CD4-positive, CD25-positive, alpha-beta regulatory T cell (primary cell): Measurements from ENCODE around the gene KDM2B. TPM values are rescaled to one million over a fixed set of nuclear protein-coding genes. Genes with fewer than 3 reads are reported as not detected.

Experiments used
- ATAC-seq, 2 donors: fragments of 150-1000 bp; cut with Tn5 transposase; one replicate each; pipeline ENCODE4 v1.10.0; 2021; ENCODE audit warnings: low read depth in 2 of 2, moderate number of reproducible peaks in 2 of 2, moderate library complexity in 1 of 2
- DNase-seq, 3 donors: peaks; one replicate each; pipeline versions ENCODE4 v3.0.0 to v3.0.0-alpha.2; 2012 to 2022; ENCODE audit warnings: mixed read lengths in 1 of 3
- H3K27ac ChIP-seq: one replicate; pipeline ENCODE4 v1.7.0; 2013; ENCODE audit warnings: mild to moderate bottlenecking, low read length; ENCODE audit not compliant: insufficient read depth, poor library complexity, severe bottlenecking
- H3K27me3 ChIP-seq: one replicate; pipeline ENCODE4 v1.7.0; 2013; ENCODE audit warnings: low read length; ENCODE audit not compliant: control insufficient read depth, insufficient read depth
- H3K36me3 ChIP-seq: one replicate; pipeline ENCODE4 v1.7.0; 2013; ENCODE audit warnings: mild to moderate bottlenecking, low read length, moderate library complexity; ENCODE audit not compliant: control insufficient read depth, insufficient read depth
- H3K4me1 ChIP-seq: 2 replicates; pipeline ENCODE4 v1.7.0; 2013; ENCODE audit warnings: mild to moderate bottlenecking, low read length; ENCODE audit not compliant: insufficient read depth, control insufficient read depth, poor library complexity, severe bottlenecking
- H3K4me3 ChIP-seq: one replicate; pipeline ENCODE4 v1.7.0; 2013; ENCODE audit warnings: low read depth, mild to moderate bottlenecking, low read length, moderate library complexity
- H3K9me3 ChIP-seq, 2 experiments: 1 replicate in 1 of 2; 2 replicates in 1 of 2; pipeline ENCODE4 v1.7.0; 2013; ENCODE audit warnings: low read length in 2 of 2, mild to moderate bottlenecking in 1 of 2, moderate library complexity in 1 of 2; ENCODE audit not compliant: control insufficient read depth in 2 of 2
- H3K27ac Mint-ChIP-seq, 3 donors: one replicate each; pipeline ENCODE4 v1.8.0; 2020 to 2022; ENCODE audit warnings: mild to moderate bottlenecking in 3 of 3, mixed read lengths in 3 of 3, moderate library complexity in 2 of 3
- H3K27me3 Mint-ChIP-seq: one replicate; pipeline ENCODE4 v1.8.0; 2022; ENCODE audit warnings: mild to moderate bottlenecking, mixed read lengths
- H3K36me3 Mint-ChIP-seq: one replicate; pipeline ENCODE4 v1.8.0; 2020; ENCODE audit warnings: mixed read lengths
- H3K4me1 Mint-ChIP-seq, 4 donors: one replicate each; pipeline ENCODE4 v1.8.0; 2020 to 2022; ENCODE audit warnings: mixed read lengths in 4 of 4, mild to moderate bottlenecking in 1 of 4
- H3K4me3 Mint-ChIP-seq, 4 donors: one replicate each; pipeline ENCODE4 v1.8.0; 2020 to 2022; ENCODE audit warnings: mild to moderate bottlenecking in 4 of 4, mixed read lengths in 4 of 4, moderate library complexity in 3 of 4
- H3K9me3 Mint-ChIP-seq, 7 donors: one replicate each; pipeline ENCODE4 v1.8.0; 2020 to 2022; ENCODE audit warnings: mixed read lengths in 7 of 7, mild to moderate bottlenecking in 3 of 7, moderate library complexity in 2 of 7
- polyA plus RNA-seq, 4 donors: library from polyadenylated mRNA; unstranded; fragments of 300-500 nt; fragmentation: Illumina TruSeq; gene quantifications; one replicate each; pipeline ENCODE4 v1.2.3, GENCODE V29; 2021
- total RNA-seq: library from RNA; stranded (reverse); gene quantifications from one replicate; pipeline ENCODE4 v1.2.3, GENCODE V29; 2022

The KDM2B gene
- total and polyA plus RNA-seq, 5 donors from 2014 or later = 9.4 to 128 (median 11.5) TPM

DNA sequence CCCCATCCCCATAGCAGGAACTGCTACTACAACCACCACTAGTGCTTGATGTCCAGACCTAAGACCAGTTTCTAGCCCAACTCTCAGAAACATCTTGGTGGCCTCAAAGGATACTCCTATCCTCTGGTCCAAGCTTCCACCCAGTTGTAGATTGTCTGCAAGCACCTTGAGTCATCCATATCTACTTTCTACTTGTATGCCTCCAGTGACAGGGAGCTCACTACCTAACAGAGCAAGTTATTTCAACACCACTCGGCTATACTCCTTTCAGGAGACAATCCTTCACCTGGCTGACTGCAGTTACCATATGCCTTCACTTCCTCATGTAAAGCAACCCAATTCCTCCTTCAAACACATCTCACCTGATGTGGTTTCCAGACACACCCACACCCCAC, 49.5 kb downstream of the KDM2B start:
- Mint-ChIP-seq H3K4me3 (peak overlapping the region in 3 of 4 donors; percentile 63 to 80 (median 69)), H3K4me1 (peaks cover 31 to 69% (median 43%) of the 10 kb centered on the region in 4 donors), H3K9me3 (no peaks in the 10 kb centered on the region), H3K27me3 (peaks cover 2% of the 10 kb centered on the region), H3K27ac (peak overlapping the region; percentile 54 to 93 (median 90)), H3K36me3 (peaks cover 28% of the 10 kb centered on the region)
- no peaks in the 10 kb centered on the region for H3K9me3 ChIP-seq
- peaks cover 41% of the 10 kb centered on the region for H3K4me1 ChIP-seq
- H3K36me3 ChIP-seq = peaks cover 23% of the 10 kb centered on the region
- H3K27me3 ChIP-seq = no peaks in the 10 kb centered on the region
- peak overlapping the region; percentile 93 for H3K27ac ChIP-seq
- DNase-seq (no peak), ATAC-seq (no peak)
- peak overlapping the region; percentile 13 for H3K4me3 ChIP-seq

DNA sequence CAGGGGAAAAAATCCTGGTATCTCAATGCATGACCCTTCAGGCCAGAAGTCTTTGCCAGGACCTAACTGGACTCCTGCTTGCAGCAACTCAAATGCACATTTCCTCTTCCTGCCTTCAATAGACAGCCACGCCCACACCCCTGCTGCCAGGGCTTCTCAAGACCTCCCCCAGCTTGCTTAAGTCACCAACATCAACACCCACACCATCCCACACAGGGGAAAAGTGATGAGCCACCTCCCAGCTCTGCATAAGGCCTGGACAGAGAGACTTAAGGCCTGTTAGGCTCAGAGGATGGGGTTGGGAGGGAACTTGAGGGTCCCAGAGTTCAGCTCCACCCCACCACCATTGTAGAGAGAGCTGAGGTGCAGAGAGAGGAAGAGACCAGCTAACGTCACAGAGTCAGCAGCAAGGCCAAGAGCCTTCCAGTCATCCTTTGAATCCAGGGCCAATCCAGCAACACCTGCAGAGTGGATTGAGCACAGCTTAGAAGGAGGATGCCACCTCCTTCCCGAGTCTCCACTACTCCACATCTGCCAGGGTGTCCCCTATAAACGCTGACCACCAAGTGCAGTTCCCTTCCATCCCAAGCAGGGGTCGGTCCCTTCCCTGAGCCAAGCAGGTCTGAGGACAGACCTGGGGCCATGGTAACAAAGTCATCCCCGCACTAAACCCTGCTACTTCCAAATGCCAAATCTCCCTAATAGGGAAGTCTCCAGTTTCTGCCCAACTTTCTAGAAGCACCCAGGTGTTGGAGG, 50.0 kb downstream of the KDM2B start:
- Mint-ChIP-seq H3K27ac (peak overlapping the region; percentile 89 to 93 (median 90)), H3K4me1 (peaks cover 31 to 64% (median 39%) of the 10 kb centered on the region in 4 donors), H3K27me3 (no peaks in the 10 kb centered on the region), H3K9me3 (no peaks in the 10 kb centered on the region), H3K4me3 (peak overlapping the region; percentile 1 to 80 (median 66)), H3K36me3 (peaks cover 28% of the 10 kb centered on the region)
- H3K27me3 ChIP-seq = no peaks in the 10 kb centered on the region
- H3K4me1 ChIP-seq = peaks cover 35% of the 10 kb centered on the region
- H3K27ac ChIP-seq = peak overlapping the region; percentile 93
- peaks cover 23% of the 10 kb centered on the region for H3K36me3 ChIP-seq
- DNase-seq (peak; percentile 51 to 92 (median 64)), ATAC-seq (peak; percentile 79)
- peak overlapping the region; percentile 13 for H3K4me3 ChIP-seq
- H3K9me3 ChIP-seq = no peaks in the 10 kb centered on the region

DNA sequence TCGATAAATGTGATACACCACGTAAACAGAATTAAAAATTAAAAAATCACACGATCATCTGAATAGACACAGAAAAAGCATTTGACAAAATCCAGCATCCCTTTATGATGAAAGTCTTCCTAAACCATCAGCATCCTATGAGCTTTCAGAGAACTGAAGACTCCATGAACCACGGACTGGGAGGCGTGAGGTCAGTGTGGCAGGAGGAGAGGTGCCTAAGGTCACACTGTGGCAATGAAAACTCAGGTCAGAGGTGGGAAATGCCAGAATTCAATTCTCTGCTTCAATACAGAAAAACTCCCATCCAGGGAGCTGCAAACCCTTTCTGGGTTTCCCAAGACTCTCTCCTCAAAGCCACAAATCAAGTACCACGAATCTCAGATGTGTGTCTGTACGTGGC, 51.6 kb downstream of the KDM2B start:
- ATAC-seq = no peak

DNA sequence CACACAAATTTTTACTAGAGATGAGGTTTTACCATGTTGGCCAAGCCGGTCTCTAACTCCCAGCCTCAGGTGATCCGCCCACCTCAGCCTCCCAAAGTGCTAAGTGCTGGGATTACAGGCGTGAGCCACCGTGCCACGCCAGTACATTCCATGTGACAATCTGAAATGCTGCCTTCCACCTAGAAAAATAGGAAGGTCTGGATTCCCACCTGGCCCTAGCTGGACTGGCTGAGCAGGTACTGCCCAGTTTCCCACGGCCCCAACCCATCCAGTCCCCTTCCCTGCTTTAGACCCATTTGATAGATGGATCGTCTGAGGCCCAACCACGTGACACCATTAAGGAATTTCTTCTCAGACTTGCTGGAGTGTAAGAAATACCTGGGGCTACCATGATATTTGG, 55.4 kb downstream of the KDM2B start:
- peaks cover 33% of the 10 kb centered on the region for H3K36me3 ChIP-seq
- Mint-ChIP-seq H3K4me3 (no peak overlapping the region), H3K9me3 (no peaks in the 10 kb centered on the region), H3K36me3 (peaks cover 11% of the 10 kb centered on the region), H3K27ac (peak overlapping the region in 2 of 3 donors; percentile 38 to 58), H3K4me1 (peaks cover 5 to 19% (median 7%) of the 10 kb centered on the region in 4 donors), H3K27me3 (no peaks in the 10 kb centered on the region)
- H3K9me3 ChIP-seq = no peaks in the 10 kb centered on the region
- peaks cover 2% of the 10 kb centered on the region for H3K4me1 ChIP-seq
- no peaks in the 10 kb centered on the region for H3K27me3 ChIP-seq
- ATAC-seq (no peak), DNase-seq (no peak)
- no peak overlapping the region for H3K27ac ChIP-seq
- H3K4me3 ChIP-seq = no peak overlapping the region

More for the DNA sequence above, 51.6 kb downstream of the KDM2B start:
- Mint-ChIP-seq H3K4me1 (peaks cover 18 to 48% (median 26%) of the 10 kb centered on the region in 4 donors), H3K27ac (peak overlapping the region in 2 of 3 donors; percentile 29 to 48), H3K36me3 (peaks cover 28% of the 10 kb centered on the region), H3K4me3 (peak overlapping the region in 2 of 4 donors; percentile 15 to 71), H3K27me3 (no peaks in the 10 kb centered on the region), H3K9me3 (no peaks in the 10 kb centered on the region)
- DNase-seq = no peak
- Histone ChIP-seq H3K9me3 (no peaks in the 10 kb centered on the region), H3K27me3 (no peaks in the 10 kb centered on the region), H3K27ac (no peak overlapping the region), H3K36me3 (peaks cover 28% of the 10 kb centered on the region), H3K4me3 (no peak overlapping the region), H3K4me1 (peaks cover 19% of the 10 kb centered on the region)

DNA sequence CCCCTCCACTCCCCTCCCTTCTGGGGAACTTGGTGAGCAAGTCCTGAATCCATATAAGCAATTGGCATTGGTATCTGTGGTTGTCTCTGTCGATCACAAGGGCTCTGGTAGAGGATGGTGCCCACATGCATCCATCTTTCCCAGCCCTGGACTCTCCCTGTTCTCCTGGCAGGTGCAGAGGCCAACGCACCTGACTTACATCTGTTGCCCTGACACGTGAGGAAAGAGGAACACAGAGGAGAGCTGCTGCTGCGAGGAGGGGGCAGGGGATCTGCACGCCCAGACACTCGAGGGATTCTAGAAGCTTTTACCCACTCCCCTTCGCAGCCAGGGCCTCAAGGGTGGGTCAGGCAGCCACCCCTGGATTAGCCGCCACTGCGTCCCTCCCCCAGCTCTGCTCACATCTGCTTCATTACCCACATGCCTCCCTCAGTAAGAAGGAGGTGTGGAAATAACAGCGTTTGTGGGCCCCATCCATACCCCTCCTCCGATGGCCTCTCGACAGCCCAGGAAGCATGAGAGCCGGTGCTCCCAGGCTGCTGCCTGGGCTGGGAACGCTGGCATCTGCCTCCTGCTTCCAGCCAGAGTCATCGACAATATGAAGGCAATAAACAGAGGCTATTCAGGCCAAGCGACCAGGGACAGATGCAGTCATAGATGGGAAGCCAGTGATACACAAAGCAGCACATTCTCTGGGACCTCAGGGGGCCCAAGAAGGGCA, 56.5 kb downstream of the KDM2B start:
- no peak overlapping the region for H3K27ac ChIP-seq
- H3K9me3 ChIP-seq = no peaks in the 10 kb centered on the region
- Mint-ChIP-seq H3K9me3 (no peaks in the 10 kb centered on the region), H3K36me3 (peaks cover 13% of the 10 kb centered on the region), H3K4me3 (no peak overlapping the region), H3K4me1 (peaks cover 5 to 10% (median 6%) of the 10 kb centered on the region in 4 donors), H3K27ac (no peak overlapping the region), H3K27me3 (no peaks in the 10 kb centered on the region)
- ATAC-seq = no peak
- H3K4me1 ChIP-seq = no peaks in the 10 kb centered on the region
- H3K4me3 ChIP-seq = no peak overlapping the region
- peaks cover 38% of the 10 kb centered on the region for H3K36me3 ChIP-seq
- no peaks in the 10 kb centered on the region for H3K27me3 ChIP-seq
- DNase-seq = no peak

DNA sequence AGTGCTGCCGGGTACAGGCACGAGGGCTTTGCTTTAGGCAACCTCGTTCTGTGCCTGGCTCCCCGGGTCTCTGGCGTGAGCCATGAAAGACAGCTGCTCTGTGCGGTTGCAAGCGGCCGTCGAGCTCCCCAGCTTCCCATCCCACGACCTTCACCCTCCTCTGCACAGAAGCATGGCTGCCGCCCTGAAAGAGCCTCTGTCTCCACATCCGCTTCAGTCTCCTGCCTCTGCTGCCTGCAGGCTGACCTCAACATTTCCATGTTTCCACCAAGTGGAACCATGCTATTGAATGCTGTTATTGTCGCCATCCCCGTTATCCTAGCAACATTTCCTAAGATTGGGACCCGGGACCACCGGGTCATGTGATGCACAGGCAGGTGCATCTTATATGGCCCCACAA, 57.1 kb downstream of the KDM2B start:
- ATAC-seq (no peak), DNase-seq (no peak)
- Mint-ChIP-seq H3K4me3 (no peak overlapping the region), H3K27ac (no peak overlapping the region), H3K36me3 (peaks cover 11% of the 10 kb centered on the region), H3K9me3 (no peaks in the 10 kb centered on the region), H3K4me1 (peaks cover under 1 to 4% (median 2%) of the 10 kb centered on the region in 4 donors), H3K27me3 (no peaks in the 10 kb centered on the region)
- Histone ChIP-seq H3K27me3 (no peaks in the 10 kb centered on the region), H3K4me1 (no peaks in the 10 kb centered on the region), H3K4me3 (no peak overlapping the region), H3K36me3 (peaks cover 38% of the 10 kb centered on the region), H3K27ac (no peak overlapping the region), H3K9me3 (no peaks in the 10 kb centered on the region)

DNA sequence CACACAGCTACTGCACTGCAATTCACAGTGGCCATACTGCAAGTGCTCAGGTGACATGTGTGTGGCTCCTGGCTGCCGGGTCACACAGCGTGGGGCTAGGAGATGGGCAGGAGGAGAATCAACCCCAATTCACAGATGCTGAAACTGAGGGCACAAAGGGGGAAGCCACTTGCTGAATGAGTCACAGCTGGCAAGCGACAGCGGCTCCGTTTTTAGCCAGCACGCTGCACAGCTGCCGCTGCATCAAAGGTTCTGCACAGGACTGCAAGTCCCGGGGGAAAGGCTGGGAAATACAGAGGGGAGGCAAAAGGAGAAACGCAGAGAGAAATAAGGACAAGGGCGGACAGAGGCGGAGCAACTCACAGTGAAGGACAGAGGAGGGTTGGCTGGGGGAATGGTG, 57.9 kb downstream of the KDM2B start:
- H3K27me3 ChIP-seq = no peaks in the 10 kb centered on the region
- no peak for DNase-seq
- H3K27ac ChIP-seq = no peak overlapping the region
- H3K4me3 ChIP-seq = no peak overlapping the region
- Mint-ChIP-seq H3K4me1 (peaks cover 0 to 3% (median 1%) of the 10 kb centered on the region in 4 donors), H3K27me3 (no peaks in the 10 kb centered on the region), H3K9me3 (no peaks in the 10 kb centered on the region), H3K36me3 (peaks cover 10% of the 10 kb centered on the region), H3K4me3 (no peak overlapping the region), H3K27ac (no peak overlapping the region)
- no peaks in the 10 kb centered on the region for H3K4me1 ChIP-seq
- H3K36me3 ChIP-seq = peaks cover 40% of the 10 kb centered on the region
- H3K9me3 ChIP-seq = no peaks in the 10 kb centered on the region
- no peak for ATAC-seq
